ENCODE measurements around the gene VNN1.
"Not testable (repeated sequence)": the region's sequence is repeated elsewhere in the genome, so short reads cannot be mapped to it uniquely, and the experiment has no call there.

Gene VNN1

GRCh38 chr6:132661906-132662305 is 51.9 kb downstream of the VNN1 start:
- no peak for TF ChIP-seq ZFX (IDR thresholded peaks at IDR 0.05; ENCODE audit: borderline replicate concordance)
- no peak for TF ChIP-seq CTCF (IDR thresholded peaks at IDR 0.05)
- no peak overlapping the region for H3K27ac ChIP-seq

GRCh38 chr6:132659082-132659481 is 54.8 kb downstream of the VNN1 start, which contains the start of gene TAAR1:
TSS of gene TAAR1 (minus strand) at chr6:132659182. CDS start at chr6:132646003, 13,179 bp downstream.
- TF ChIP-seq CTCF (IDR thresholded peaks at IDR 0.05) (no peak), ZFX (IDR thresholded peaks at IDR 0.05; ENCODE audit: borderline replicate concordance) (no peak)
- no peak within 1 kb of the TSS for H3K27ac ChIP-seq

DNA sequence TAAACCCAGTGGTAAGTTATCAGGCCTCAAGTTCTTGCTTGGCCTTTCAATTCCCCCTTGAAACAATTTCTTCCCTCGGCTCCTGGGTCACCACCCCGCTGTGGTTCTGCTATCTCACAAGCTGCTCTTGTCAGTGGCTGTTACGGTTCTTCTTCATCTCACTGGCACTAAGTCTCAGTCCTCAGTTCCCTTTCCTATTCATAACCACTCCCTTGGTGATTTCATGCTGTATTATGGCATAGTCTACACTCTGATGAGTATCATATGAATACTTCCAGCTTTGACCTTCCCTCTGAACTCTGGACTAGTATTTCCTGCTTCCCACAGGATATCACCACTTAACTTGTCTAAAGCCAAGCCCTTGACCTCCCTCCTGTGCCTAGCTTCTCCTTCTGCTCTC is 62.8 kb downstream of the VNN1 start:
- TF ChIP-seq CTCF (IDR thresholded peaks at IDR 0.05) (no peak), ZFX (IDR thresholded peaks at IDR 0.05; ENCODE audit: borderline replicate concordance) (no peak)
- H3K27ac ChIP-seq: no peak overlapping the region

- H3K27ac ChIP-seq: no peak overlapping the region
- TF ChIP-seq CTCF (IDR thresholded peaks at IDR 0.05): no peak
- no peak for TF ChIP-seq ZFX (IDR thresholded peaks at IDR 0.05; ENCODE audit: borderline replicate concordance)
Measured at GRCh38 chr6:132650429-132650828, 63.4 kb downstream of the VNN1 start.

DNA sequence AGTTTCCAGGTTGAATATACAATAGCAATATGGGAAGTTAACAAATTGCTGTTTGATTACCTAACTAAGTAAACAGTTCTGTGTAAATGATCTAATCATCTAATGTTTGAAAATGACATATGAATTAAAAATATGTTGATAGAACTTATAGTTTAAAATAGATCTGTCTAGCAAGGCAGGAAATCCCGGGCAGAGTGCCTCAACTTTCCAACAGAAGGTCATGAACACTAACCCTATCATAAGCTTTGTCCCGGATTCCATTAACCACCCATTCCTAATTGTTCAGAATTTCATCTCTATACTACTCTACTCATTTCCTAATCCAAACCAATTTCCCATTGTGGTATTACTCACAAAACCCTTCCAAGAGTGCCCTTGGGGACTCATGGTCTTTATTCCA is 65.0 kb downstream of the VNN1 start:
- TF ChIP-seq ZFX (IDR thresholded peaks at IDR 0.05; ENCODE audit: borderline replicate concordance) (no peak), CTCF (IDR thresholded peaks at IDR 0.05) (no peak)
- H3K27ac ChIP-seq: peak overlapping the region; percentile 16; the same call in 1 of the 2 replicates

DNA sequence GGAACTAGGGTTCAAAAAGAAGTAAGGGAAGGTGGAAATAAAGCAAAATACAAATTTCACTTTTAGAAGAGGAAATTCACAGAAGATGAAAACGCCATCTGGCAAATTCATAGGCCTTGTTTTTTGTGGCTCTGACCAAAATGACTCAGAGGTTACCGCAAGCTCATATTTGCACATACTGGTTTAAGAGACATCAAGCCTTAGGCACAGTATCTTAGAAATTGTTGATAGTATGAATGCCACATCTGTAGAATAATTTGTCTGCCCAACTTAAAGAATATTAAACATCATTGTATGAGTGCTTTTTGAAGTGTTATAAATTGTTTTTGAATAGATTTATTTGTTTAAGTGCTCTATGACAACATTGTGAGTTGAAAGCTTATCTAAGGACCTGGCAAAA is 65.5 kb downstream of the VNN1 start:
- no peak for TF ChIP-seq CTCF (IDR thresholded peaks at IDR 0.05)
- TF ChIP-seq ZFX (IDR thresholded peaks at IDR 0.05; ENCODE audit: borderline replicate concordance): no peak
- peak overlapping the region; percentile 16; the same call in 1 of the 2 replicates for H3K27ac ChIP-seq

GRCh38 chr6:132643547-132643946 is 70.3 kb downstream of the VNN1 start:
- TF ChIP-seq CTCF (IDR thresholded peaks at IDR 0.05) (no peak), ZFX (IDR thresholded peaks at IDR 0.05; ENCODE audit: borderline replicate concordance) (no peak)
- no peak overlapping the region for H3K27ac ChIP-seq

GRCh38 chr6:132637135-132637534 is 76.7 kb downstream of the VNN1 start:
- H3K27ac ChIP-seq: not testable (repeated sequence)

GRCh38 chr6:132635906-132636305 is 77.9 kb downstream of the VNN1 start:
- not testable (repeated sequence) for H3K27ac ChIP-seq

GRCh38 chr6:132635288-132635687 is 78.6 kb downstream of the VNN1 start:
- H3K27ac ChIP-seq: not testable (repeated sequence)

All from 22Rv1 (cell line).